ENCODE data around the gene EPB41L1.

Gene EPB41L1

DNA sequence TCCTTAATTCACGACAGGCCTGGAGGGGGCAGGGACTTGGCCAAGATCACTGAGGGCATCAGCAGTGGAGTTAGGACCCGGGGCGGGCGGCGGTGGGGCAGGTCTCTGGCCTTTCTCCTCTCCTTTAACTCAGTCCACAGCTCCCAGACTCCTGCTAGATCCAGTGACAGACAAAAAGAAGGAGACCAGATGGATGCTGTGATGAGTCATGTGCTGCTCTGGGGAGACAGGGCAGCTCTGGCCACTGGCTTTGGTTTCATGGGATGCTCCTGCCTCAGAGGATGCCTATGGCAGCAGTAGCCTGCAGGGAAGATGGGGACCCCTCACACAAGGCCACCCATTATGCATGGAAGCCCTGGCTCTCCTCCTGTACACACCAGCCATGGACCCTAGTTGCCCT is 20.5 kb downstream of the EPB41L1 start:
- Histone ChIP-seq H3K9me3 (ENCODE audit: control insufficient read depth, insufficient read depth, low read depth, low read length) (no peaks in the 10 kb centered on the region), H3K4me1 (ENCODE audit: control insufficient read depth, insufficient read depth, low read length) (no peaks in the 10 kb centered on the region), H3K36me3 (ENCODE audit: control insufficient read depth in 2 of 2, insufficient read depth in 1 of 2, low read length in 2 of 2) (peaks cover 0 to 29% of the 10 kb centered on the region in 2 experiments; a peak in 1 of 3 replicates), H3K27ac (ENCODE audit: extremely low read depth, low read depth, low read length) (no peak overlapping the region), H3K4me3 (ENCODE audit: low read depth, low read length) (no peak overlapping the region)
- ChIA-PET CTCF (interaction anchor here (0.8 to 1.1 kb wide), 2 partner anchors 10 to 19 kb away, joined by 3 read pairs; no protein-coding TSS in a partner anchor), POLR2A (no interaction called here)
- TF ChIP-seq ZNF404 (tag by site-specific recombination; IDR thresholded peaks at IDR 0.05) (no peak), ZIC2 (tag by site-specific recombination; IDR thresholded peaks at IDR 0.05) (no peak), KLF8 (tag by site-specific recombination; IDR thresholded peaks at IDR 0.05) (no peak), ZNF501 (tag by site-specific recombination; IDR thresholded peaks at IDR 0.05) (no peak), ZFP41 (tag by site-specific recombination; IDR thresholded peaks at IDR 0.05; ENCODE audit: borderline replicate concordance) (no peak), ZNF529 (tag by site-specific recombination; IDR thresholded peaks at IDR 0.05; ENCODE audit: insufficient replicate concordance) (no peak), ZNF292 (tag by site-specific recombination; IDR thresholded peaks at IDR 0.05; ENCODE audit: borderline replicate concordance, low read depth) (no peak), ZBTB7A (tag by site-specific recombination; IDR thresholded peaks at IDR 0.05; ENCODE audit: low read depth) (no peak), SP3 (tag by site-specific recombination; IDR thresholded peaks at IDR 0.05) (no peak), ZNF394 (tag by site-specific recombination; IDR thresholded peaks at IDR 0.05; ENCODE audit: borderline replicate concordance) (no peak), ZXDB (tag by site-specific recombination; IDR thresholded peaks at IDR 0.05) (no peak), RBAK (tag by site-specific recombination; IDR thresholded peaks at IDR 0.05) (no peak), REPIN1 (tag by site-specific recombination; IDR thresholded peaks at IDR 0.05; ENCODE audit: low read depth) (no peak), IKZF3 (tag by site-specific recombination; IDR thresholded peaks at IDR 0.05) (no peak), OVOL3 (tag by site-specific recombination; IDR thresholded peaks at IDR 0.05) (no peak), ZNF202 (tag by site-specific recombination; IDR thresholded peaks at IDR 0.05; ENCODE audit: borderline replicate concordance) (no peak), ZNF777 (tag by site-specific recombination; IDR thresholded peaks at IDR 0.05; ENCODE audit: borderline replicate concordance) (no peak)

DNA sequence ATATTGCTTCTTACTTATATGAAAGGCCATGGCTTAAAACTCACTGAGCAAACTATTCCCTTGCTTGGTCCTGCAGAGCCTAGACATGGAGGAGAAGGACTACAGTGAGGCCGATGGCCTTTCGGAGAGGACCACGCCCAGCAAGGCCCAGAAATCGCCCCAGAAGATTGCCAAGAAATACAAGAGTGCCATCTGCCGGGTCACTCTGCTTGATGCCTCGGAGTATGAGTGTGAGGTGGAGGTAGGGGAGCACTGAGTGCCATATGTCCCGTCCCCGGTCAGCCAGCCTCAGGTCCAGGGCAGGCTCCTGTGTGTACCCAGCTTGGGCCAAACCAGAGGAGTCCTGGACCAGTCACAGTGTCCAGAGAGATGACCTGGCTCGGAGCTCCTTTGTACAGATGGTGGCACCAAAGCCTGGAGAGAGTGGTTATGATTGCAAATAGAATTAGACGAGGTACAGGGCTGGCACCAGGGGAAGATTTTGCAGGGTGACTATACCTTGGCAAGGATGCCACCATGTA is 21.0 kb downstream of the EPB41L1 start:
- TF ChIP-seq ZNF133 (tag by site-specific recombination; IDR thresholded peaks at IDR 0.05) (no peak), ZFP69B (tag by site-specific recombination; IDR thresholded peaks at IDR 0.05) (no peak), ZSCAN16 (tag by site-specific recombination; IDR thresholded peaks at IDR 0.05) (no peak), ZNF48 (tag by site-specific recombination; IDR thresholded peaks at IDR 0.05) (no peak), OSR2 (tag by site-specific recombination; IDR thresholded peaks at IDR 0.05) (no peak), ZNF416 (tag by site-specific recombination; IDR thresholded peaks at IDR 0.05) (no peak), ZNF776 (tag by site-specific recombination; IDR thresholded peaks at IDR 0.05; ENCODE audit: borderline replicate concordance) (no peak), SETDB1 (IDR thresholded peaks at IDR 0.05; ENCODE audit: insufficient read length, low read length) (no peak), ZNF239 (tag by site-specific recombination; IDR thresholded peaks at IDR 0.05) (no peak)
- TF ChIP-seq, protein P1, sequence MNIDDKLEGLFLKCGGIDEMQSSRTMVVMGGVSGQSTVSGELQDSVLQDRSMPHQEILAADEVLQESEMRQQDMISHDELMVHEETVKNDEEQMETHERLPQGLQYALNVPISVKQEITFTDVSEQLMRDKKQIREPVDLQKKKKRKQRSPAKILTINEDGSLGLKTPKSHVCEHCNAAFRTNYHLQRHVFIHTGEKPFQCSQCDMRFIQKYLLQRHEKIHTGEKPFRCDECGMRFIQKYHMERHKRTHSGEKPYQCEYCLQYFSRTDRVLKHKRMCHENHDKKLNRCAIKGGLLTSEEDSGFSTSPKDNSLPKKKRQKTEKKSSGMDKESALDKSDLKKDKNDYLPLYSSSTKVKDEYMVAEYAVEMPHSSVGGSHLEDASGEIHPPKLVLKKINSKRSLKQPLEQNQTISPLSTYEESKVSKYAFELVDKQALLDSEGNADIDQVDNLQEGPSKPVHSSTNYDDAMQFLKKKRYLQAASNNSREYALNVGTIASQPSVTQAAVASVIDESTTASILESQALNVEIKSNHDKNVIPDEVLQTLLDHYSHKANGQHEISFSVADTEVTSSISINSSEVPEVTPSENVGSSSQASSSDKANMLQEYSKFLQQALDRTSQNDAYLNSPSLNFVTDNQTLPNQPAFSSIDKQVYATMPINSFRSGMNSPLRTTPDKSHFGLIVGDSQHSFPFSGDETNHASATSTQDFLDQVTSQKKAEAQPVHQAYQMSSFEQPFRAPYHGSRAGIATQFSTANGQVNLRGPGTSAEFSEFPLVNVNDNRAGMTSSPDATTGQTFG (tag by site-specific recombination; IDR thresholded peaks at IDR 0.05; ENCODE audit: borderline replicate concordance), result no peak
- TF ChIP-seq, protein P2, sequence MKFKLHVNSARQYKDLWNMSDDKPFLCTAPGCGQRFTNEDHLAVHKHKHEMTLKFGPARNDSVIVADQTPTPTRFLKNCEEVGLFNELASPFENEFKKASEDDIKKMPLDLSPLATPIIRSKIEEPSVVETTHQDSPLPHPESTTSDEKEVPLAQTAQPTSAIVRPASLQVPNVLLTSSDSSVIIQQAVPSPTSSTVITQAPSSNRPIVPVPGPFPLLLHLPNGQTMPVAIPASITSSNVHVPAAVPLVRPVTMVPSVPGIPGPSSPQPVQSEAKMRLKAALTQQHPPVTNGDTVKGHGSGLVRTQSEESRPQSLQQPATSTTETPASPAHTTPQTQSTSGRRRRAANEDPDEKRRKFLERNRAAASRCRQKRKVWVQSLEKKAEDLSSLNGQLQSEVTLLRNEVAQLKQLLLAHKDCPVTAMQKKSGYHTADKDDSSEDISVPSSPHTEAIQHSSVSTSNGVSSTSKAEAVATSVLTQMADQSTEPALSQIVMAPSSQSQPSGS (tag by site-specific recombination; IDR thresholded peaks at IDR 0.05; ENCODE audit: low read depth), result no peak
- TF ChIP-seq, protein P3, sequence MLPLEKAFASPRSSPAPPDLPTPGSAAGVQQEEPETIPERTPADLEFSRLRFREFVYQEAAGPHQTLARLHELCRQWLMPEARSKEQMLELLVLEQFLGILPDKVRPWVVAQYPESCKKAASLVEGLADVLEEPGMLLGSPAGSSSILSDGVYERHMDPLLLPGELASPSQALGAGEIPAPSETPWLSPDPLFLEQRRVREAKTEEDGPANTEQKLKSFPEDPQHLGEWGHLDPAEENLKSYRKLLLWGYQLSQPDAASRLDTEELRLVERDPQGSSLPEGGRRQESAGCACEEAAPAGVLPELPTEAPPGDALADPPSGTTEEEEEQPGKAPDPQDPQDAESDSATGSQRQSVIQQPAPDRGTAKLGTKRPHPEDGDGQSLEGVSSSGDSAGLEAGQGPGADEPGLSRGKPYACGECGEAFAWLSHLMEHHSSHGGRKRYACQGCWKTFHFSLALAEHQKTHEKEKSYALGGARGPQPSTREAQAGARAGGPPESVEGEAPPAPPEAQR (tag by site-specific recombination; IDR thresholded peaks at IDR 0.05), result no peak
- POLR2A ChIA-PET, result no interaction called here
- Histone ChIP-seq H3K27ac (ENCODE audit: extremely low read depth, low read depth, low read length) (no peak overlapping the region), H3K4me1 (ENCODE audit: control insufficient read depth, insufficient read depth, low read length) (no peaks in the 10 kb centered on the region), H3K36me3 (ENCODE audit: control insufficient read depth in 2 of 2, insufficient read depth in 1 of 2, low read length in 2 of 2) (peaks cover 0 to 32% of the 10 kb centered on the region in 2 experiments; a peak in 1 of 3 replicates), H3K4me3 (ENCODE audit: low read depth, low read length) (no peak overlapping the region), H3K9me3 (ENCODE audit: control insufficient read depth, insufficient read depth, low read depth, low read length) (no peaks in the 10 kb centered on the region)
- CTCF ChIA-PET, result no interaction called here
